SU-DHL-6 (cell line): ENCODE results near the gene WBP4.

Experiments used
- H2AFZ ChIP-seq: fragments of 200-600 bp; sonication (generic); 2 replicates; pipeline ENCODE4 v1.6.1; 2014; ENCODE audit warnings: low read depth, mild to moderate bottlenecking, moderate library complexity, mixed read lengths, antibody characterized with exemption, low read length; ENCODE audit not compliant: severe bottlenecking
- H3F3A ChIP-seq: fragments of 200-600 bp; shearing (Covaris generic); 2 replicates; pipeline ENCODE4 v1.6.0; 2016; ENCODE audit warnings: antibody characterized with exemption, mild to moderate bottlenecking; ENCODE audit not compliant: insufficient read depth
- H3K27ac ChIP-seq: fragments of 200-600 bp; sonication (generic); 2 replicates; pipeline ENCODE4 v1.5.1; 2016; ENCODE audit warnings: low read depth, mild to moderate bottlenecking, low read length, moderate library complexity, mixed read lengths
- H3K27me3 ChIP-seq: fragments of 200-600 bp; sonication (generic), shearing (Covaris generic); 2 replicates; pipeline ENCODE4 v1.6.0; 2014; ENCODE audit warnings: mild to moderate bottlenecking, low read length
- H3K36me3 ChIP-seq: fragments of 200-600 bp; sonication (generic); 2 replicates; pipeline ENCODE4 v1.6.1; 2014; ENCODE audit warnings: mild to moderate bottlenecking, low read length, mixed read lengths
- H3K4me2 ChIP-seq: fragments of 300-600, 200-600 bp; shearing (Covaris generic), sonication (generic); 2 replicates; pipeline ENCODE4 v1.6.0; 2014; ENCODE audit warnings: low read length, low read depth, mild to moderate bottlenecking; ENCODE audit not compliant: poor library complexity, severe bottlenecking
- H3K4me3 ChIP-seq: fragments of 200-600 bp; sonication (generic); 2 replicates; pipeline ENCODE4 v1.5.1; 2014; ENCODE audit warnings: antibody characterized with exemption, low read length, mild to moderate bottlenecking, mixed read lengths; ENCODE audit not compliant: insufficient read depth, poor library complexity, severe bottlenecking
- H3K79me2 ChIP-seq: fragments of 200-600 bp; sonication (generic); 2 replicates; pipeline ENCODE4 v1.6.1; 2014; ENCODE audit warnings: mild to moderate bottlenecking, low read length, moderate library complexity; ENCODE audit not compliant: insufficient read depth
- H3K9ac ChIP-seq: fragments of 200-600 bp; sonication (generic); 2 replicates; pipeline ENCODE4 v1.7.0; 2014; ENCODE audit warnings: mild to moderate bottlenecking, low read length
- H3K9me2 ChIP-seq: fragments of 200-600 bp; sonication (generic); replicated peaks from 2 replicates; pipeline ENCODE4 v1.6.1; 2014; ENCODE audit warnings: low read length; ENCODE audit not compliant: insufficient read depth
- H3K9me3 ChIP-seq: fragments of 200-600 bp; sonication (generic); 2 replicates; pipeline ENCODE4 v1.6.1; 2014; ENCODE audit warnings: low read length, mixed read lengths; ENCODE audit not compliant: insufficient read depth
- H4K20me1 ChIP-seq: fragments of 200-600 bp; sonication (generic); 2 replicates; pipeline ENCODE4 v1.6.1; 2014; ENCODE audit warnings: low read depth, mild to moderate bottlenecking, antibody characterized with exemption, low read length, moderate library complexity, mixed read lengths
- CTCF ChIP-seq: fragments of 200-600 bp; sonication (generic); IDR thresholded peaks from one replicate; pipeline ENCODE4 v1.5.1; 2017; ENCODE audit warnings: antibody characterized with exemption, mild to moderate bottlenecking, low read length, moderate library complexity; ENCODE audit not compliant: insufficient read depth, poor library complexity, severe bottlenecking
- EZH2phosphoT487 ChIP-seq: fragments of 200-600 bp; sonication (generic), shearing (Covaris generic); conservative IDR thresholded peaks from 2 replicates; pipeline ENCODE4 v1.6.1; 2018; ENCODE audit warnings: mild to moderate bottlenecking, antibody characterized with exemption, low read length, moderate library complexity, mixed read lengths

The WBP4 gene

GRCh38 chr13:41015920-41016319, 45.4 kb upstream of the WBP4 start:
- H3K9me3 ChIP-seq = no peaks in the 10 kb centered on the region
- H3K79me2 ChIP-seq = peaks cover 98% of the 10 kb centered on the region
- H3K27me3 ChIP-seq = no peaks in the 10 kb centered on the region
- H2AFZ ChIP-seq = no peak overlapping the region
- H3K27ac ChIP-seq = peak overlapping the region; percentile 98
- H3K9me2 ChIP-seq = no peaks in the 10 kb centered on the region
- peak overlapping the region; percentile 60 for H3K4me3 ChIP-seq
- TF ChIP-seq EZH2phosphoT487 (no peak), CTCF (no peak)
- H3K36me3 ChIP-seq = peaks cover 42% of the 10 kb centered on the region
- H3K9ac ChIP-seq = peak overlapping the region; percentile 83
- H4K20me1 ChIP-seq = peaks cover 15% of the 10 kb centered on the region; the same call in 1 of the 2 replicates
- H3F3A ChIP-seq = peaks cover 76% of the 10 kb centered on the region
- H3K4me2 ChIP-seq = peak overlapping the region; percentile 99

DNA sequence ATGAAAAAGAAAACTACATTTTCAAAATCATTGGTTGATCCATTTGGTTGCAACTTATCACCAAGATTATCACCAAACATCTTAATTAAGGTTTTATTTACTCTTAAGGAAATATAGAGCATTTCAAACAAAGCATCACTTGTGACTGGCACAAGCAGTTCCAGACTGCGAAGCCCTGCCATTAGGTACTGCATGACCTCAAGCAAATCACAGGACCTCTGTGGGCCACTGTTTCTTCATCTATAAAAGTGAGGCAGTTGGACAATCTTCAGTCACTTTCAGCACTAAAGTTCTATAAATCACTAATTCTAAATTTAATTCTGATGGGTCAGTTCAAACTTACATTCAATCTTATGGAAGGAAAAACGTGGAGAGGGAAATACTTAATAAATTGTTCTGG, 44.1 kb upstream of the WBP4 start:
- Histone ChIP-seq H3K4me3 (peak overlapping the region; percentile 86), H3K9ac (peak overlapping the region; percentile 83)
- no peak for TF ChIP-seq EZH2phosphoT487
- no peak for TF ChIP-seq CTCF

DNA sequence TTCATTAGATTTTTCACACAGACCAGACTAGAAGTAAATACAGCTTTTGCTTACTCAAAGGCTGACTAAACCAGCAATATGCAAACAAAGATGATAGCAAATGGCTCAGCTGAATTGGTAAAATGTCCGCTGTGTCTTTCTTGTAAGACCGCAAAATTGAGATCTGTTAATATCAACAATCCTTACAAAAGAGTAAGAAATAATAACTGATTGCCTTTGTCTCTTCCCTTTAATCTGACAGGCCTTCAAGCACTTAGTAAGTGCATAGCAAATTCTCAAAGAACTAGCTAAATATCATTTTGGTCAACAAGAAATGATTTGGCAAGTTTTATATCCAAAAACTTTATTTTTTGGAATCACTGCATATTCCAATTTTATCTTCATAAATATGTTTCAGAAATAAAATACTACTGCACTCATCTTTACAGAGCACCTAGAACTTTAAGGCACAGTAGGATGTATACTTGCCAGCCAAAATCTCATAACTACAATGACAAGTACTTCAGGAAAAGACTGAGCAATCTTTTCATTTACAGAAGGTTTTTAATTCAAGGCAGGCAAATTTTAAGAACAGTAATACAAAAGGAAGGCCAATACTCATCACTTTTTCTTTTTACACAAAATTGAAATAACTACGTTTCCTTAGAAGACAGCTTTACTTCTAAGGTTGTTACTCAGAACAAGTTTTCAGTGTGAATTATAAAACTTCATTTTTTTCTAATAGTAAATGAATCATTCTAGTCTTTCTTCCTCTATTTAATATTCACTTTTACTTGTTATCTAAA, 43.3 kb upstream of the WBP4 start:
- TF ChIP-seq EZH2phosphoT487 (no peak), CTCF (no peak)
- Histone ChIP-seq H3K27ac (peak overlapping the region; percentile 98), H3F3A (peaks cover 56% of the 10 kb centered on the region), H3K4me3 (peak overlapping the region; percentile 86), H3K27me3 (no peaks in the 10 kb centered on the region), H3K36me3 (peaks cover 38% of the 10 kb centered on the region), H3K9ac (peak overlapping the region; percentile 83), H3K79me2 (peaks cover 98% of the 10 kb centered on the region), H3K9me3 (no peaks in the 10 kb centered on the region), H2AFZ (no peak overlapping the region), H3K9me2 (no peaks in the 10 kb centered on the region), H3K4me2 (peak overlapping the region; percentile 99), H4K20me1 (peaks cover 15% of the 10 kb centered on the region; the same call in 1 of the 2 replicates)

More for the DNA sequence above, 44.1 kb upstream of the WBP4 start:
- Histone ChIP-seq H4K20me1 (peaks cover 15% of the 10 kb centered on the region; the same call in 1 of the 2 replicates), H3K27me3 (no peaks in the 10 kb centered on the region), H2AFZ (no peak overlapping the region), H3K4me2 (peak overlapping the region; percentile 99), H3K79me2 (peaks cover 98% of the 10 kb centered on the region), H3K9me2 (no peaks in the 10 kb centered on the region), H3K36me3 (peaks cover 42% of the 10 kb centered on the region), H3K27ac (peak overlapping the region; percentile 98), H3F3A (peaks cover 64% of the 10 kb centered on the region), H3K9me3 (no peaks in the 10 kb centered on the region)
